Tibial nerve (tissue), 4 donors: Measurements from ENCODE around the gene SNX32.

Experiments
- EP300 ChIP-seq, 2 donors: sonication (generic); formaldehyde crosslinking; IDR thresholded peaks; one replicate each; pipeline ENCODE4 v1.6.1; 2017; ENCODE audit warnings: antibody characterized with exemption in 2 of 2, mild to moderate bottlenecking in 1 of 2
- POLR2A ChIP-seq, 2 donors: fragments of 450-650 bp; IDR thresholded peaks; one replicate each; pipeline ENCODE4 v1.6.1; 2017; ENCODE audit warnings: antibody characterized with exemption in 2 of 2, mild to moderate bottlenecking in 2 of 2, moderate library complexity in 2 of 2
- TF ChIP-seq, protein P1 (sequence below), 5 experiments: fragments of 200-600 bp in 3 of 5; fragments of 450-650 bp in 2 of 5; sonication (generic) in 3 of 5; IDR thresholded peaks; one replicate each; pipeline ENCODE4 v1.5.1; 2016 to 2019; ENCODE audit warnings: antibody characterized with exemption in 5 of 5, mild to moderate bottlenecking in 3 of 5, moderate library complexity in 2 of 5

DNA sequence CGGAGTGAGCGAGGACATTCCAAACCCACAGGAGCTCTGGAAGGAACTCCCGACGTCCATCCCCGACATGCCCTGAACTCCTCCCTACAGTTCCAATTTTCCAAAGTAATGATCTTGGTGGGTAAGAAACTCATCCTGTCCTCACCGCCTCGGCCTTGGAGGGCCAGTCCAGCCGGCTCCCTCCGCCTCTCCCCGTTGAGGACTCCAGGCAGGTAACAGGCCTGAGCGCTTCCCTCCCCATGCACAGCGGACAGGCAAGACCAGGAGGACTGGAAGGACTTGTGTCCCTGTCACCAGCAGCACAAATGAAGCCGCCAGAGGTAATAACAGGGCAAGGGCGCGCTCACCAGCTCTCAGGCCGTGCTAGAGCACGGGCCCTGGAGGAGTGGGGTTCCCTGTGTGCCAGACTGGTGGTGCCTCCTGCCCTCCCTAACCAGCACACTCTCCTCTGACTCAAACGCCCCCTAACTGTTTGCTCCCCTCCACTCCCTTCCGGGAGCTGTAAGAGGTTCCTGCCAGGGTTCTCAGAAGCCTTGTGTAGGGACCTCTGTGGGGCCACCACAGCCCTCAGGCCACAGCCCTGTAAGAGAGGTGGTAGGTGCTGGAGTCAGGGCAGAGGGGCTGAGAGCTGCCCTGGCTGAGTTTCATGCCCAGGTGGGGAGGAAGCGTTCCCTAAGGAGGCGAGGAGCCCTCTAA lies 29.8 kb upstream of the SNX32 start:
- TF ChIP-seq, protein P1, sequence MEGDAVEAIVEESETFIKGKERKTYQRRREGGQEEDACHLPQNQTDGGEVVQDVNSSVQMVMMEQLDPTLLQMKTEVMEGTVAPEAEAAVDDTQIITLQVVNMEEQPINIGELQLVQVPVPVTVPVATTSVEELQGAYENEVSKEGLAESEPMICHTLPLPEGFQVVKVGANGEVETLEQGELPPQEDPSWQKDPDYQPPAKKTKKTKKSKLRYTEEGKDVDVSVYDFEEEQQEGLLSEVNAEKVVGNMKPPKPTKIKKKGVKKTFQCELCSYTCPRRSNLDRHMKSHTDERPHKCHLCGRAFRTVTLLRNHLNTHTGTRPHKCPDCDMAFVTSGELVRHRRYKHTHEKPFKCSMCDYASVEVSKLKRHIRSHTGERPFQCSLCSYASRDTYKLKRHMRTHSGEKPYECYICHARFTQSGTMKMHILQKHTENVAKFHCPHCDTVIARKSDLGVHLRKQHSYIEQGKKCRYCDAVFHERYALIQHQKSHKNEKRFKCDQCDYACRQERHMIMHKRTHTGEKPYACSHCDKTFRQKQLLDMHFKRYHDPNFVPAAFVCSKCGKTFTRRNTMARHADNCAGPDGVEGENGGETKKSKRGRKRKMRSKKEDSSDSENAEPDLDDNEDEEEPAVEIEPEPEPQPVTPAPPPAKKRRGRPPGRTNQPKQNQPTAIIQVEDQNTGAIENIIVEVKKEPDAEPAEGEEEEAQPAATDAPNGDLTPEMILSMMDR (IDR thresholded peaks at IDR 0.05), result no peak
- TF ChIP-seq EP300 (IDR thresholded peaks at IDR 0.05) (no peak), POLR2A (IDR thresholded peaks at IDR 0.05) (no peak)
